Activated T-helper 17 cell treated with anti-CD3 and anti-CD28 coated beads, Interleukin-2, amount 50 U/mL, for 72 hours (primary cell): ENCODE data around the gene IGFBP5. TPM values are rescaled to one million over a fixed set of nuclear protein-coding genes. Genes with fewer than 3 reads are reported as not detected.

Source experiments
- ATAC-seq: fragments of 150-1000 bp; cut with Tn5 transposase; replicated peaks from 2 replicates; pipeline ENCODE4 v1.10.0; 2021; ENCODE audit warnings: mild to moderate bottlenecking, moderate library complexity
- H3K27ac Mint-ChIP-seq: one replicate; pipeline ENCODE4 v1.8.0; 2022; ENCODE audit warnings: mixed read lengths
- H3K27me3 Mint-ChIP-seq: one replicate; pipeline ENCODE4 v1.8.0; 2022; ENCODE audit warnings: mixed read lengths
- H3K36me3 Mint-ChIP-seq: one replicate; pipeline ENCODE4 v1.8.0; 2022; ENCODE audit warnings: low read depth, mild to moderate bottlenecking, mixed read lengths
- H3K4me1 Mint-ChIP-seq: one replicate; pipeline ENCODE4 v1.8.0; 2022; ENCODE audit warnings: mixed read lengths
- H3K4me3 Mint-ChIP-seq: one replicate; pipeline ENCODE4 v1.8.0; 2022; ENCODE audit warnings: mild to moderate bottlenecking, mixed read lengths
- H3K9me3 Mint-ChIP-seq: one replicate; pipeline ENCODE4 v1.8.0; 2022; ENCODE audit warnings: mixed read lengths
- total RNA-seq, 2 donors: library from RNA; stranded (reverse); gene quantifications; one replicate each; pipeline ENCODE4 v1.2.3, GENCODE V29; 2022

Gene IGFBP5
- total RNA-seq, 2 donors from 2014 or later: not detected

DNA sequence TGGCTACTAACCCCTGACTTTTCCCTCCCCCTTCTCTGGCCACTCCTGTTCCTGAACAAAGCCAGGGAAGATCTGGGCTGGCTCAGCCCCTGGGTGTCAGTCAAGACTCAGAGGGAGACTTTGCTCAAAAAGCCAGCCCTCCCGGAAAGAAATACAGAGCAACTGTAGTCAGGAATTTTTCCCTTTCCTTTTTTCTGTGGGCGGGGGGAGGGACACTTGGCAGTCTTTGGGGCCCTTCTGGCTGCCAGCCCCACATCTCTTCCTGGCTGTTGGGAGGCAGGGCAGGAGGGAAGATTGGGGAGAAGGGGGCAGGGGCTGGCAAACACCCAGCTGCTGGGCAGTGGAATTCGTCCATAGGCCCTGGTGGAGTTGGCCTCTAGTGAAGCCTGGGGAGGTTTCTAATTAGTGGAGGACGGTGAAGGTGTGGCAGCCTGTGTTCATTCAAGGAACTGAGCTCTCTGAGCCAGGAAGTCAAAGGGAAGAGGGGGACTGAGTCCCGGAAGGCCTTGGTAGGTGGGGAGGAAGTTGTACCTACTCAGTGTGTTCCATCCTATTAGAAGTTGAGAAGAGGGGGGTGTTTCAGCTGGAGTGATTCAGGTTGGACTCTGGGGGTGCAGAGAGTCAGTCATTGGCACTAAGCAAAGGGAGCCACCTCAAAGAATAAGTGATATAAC is 51.2 kb downstream of the IGFBP5 start:
- Mint-ChIP-seq H3K27ac (no peak overlapping the region), H3K4me1 (no peaks in the 10 kb centered on the region), H3K4me3 (no peak overlapping the region), H3K9me3 (no peaks in the 10 kb centered on the region), H3K27me3 (peaks cover 7% of the 10 kb centered on the region), H3K36me3 (no peaks in the 10 kb centered on the region)
- ATAC-seq: no peak

DNA sequence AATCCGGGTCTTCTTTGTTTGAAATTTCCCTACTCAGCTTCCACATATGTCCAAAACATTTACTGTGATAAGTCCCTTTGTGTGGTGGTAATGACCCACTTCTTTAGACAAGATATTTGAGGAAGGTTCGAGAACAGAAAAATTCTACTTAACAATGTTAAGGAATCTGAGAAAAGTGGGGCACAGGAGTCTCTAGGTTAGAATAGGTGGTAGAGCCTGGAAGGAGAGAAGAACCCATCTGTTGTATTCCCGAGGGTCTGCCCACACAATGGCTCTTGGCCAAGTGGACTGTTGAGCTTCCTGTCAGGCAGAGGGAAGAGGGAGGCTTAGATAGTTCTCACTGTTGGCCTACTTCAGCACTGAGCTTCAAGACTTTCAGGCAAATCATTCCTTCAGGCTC is 57.9 kb downstream of the IGFBP5 start:
- H3K36me3 Mint-ChIP-seq: no peaks in the 10 kb centered on the region
- no peak for ATAC-seq
- H3K4me3 Mint-ChIP-seq: no peak overlapping the region
- no peaks in the 10 kb centered on the region for H3K9me3 Mint-ChIP-seq
- H3K27ac Mint-ChIP-seq: no peak overlapping the region
- peaks cover 45% of the 10 kb centered on the region for H3K27me3 Mint-ChIP-seq
- peaks cover 5% of the 10 kb centered on the region for H3K4me1 Mint-ChIP-seq

DNA sequence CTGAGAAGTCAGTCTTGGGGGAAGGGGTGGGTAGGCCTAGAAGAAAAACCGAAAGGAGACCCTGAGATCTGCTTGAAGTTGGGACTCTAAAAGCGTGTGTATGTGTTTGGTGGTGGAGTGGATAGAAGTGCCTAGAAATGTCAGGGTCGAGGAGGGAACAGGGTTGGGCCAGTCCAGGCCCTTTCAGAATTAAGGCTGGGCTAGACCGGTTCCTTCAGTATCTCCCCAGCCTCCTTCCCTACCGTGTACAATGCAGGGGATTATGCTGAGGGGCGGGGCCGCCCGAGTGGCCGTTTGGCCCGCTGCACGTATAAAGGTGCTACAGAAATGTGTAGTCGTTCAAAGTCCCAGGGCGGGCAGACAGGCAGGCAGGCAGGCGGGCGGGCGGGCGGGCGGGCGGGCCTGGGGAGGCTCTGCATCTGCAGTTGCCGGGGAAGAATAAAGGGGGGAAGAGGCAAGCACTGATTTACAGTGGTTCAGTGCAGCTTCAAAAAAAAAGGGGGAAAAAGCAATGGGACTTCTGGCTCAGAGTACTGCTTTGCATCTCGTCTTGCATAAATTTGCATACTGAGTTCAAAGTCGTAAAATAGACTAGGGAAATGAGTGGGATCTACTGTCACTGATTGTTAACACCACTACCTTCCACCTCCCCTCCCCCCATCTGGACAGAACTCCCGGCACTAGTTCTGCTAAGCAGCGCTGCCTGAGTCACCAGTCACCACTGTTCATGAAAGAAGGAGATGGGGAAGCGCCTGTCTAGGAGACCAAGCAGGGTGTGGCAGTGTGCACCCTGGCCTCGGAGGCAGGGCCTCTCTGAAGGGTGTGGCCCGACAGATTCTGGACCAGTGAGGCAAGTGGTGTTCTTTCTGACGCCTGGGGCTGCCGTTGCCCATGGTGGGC is 58.5 kb downstream of the IGFBP5 start:
- no peak for ATAC-seq
- peaks cover 5% of the 10 kb centered on the region for H3K4me1 Mint-ChIP-seq
- H3K27ac Mint-ChIP-seq: no peak overlapping the region
- H3K27me3 Mint-ChIP-seq: peaks cover 50% of the 10 kb centered on the region
- H3K36me3 Mint-ChIP-seq: no peaks in the 10 kb centered on the region
- H3K9me3 Mint-ChIP-seq: no peaks in the 10 kb centered on the region
- no peak overlapping the region for H3K4me3 Mint-ChIP-seq

DNA sequence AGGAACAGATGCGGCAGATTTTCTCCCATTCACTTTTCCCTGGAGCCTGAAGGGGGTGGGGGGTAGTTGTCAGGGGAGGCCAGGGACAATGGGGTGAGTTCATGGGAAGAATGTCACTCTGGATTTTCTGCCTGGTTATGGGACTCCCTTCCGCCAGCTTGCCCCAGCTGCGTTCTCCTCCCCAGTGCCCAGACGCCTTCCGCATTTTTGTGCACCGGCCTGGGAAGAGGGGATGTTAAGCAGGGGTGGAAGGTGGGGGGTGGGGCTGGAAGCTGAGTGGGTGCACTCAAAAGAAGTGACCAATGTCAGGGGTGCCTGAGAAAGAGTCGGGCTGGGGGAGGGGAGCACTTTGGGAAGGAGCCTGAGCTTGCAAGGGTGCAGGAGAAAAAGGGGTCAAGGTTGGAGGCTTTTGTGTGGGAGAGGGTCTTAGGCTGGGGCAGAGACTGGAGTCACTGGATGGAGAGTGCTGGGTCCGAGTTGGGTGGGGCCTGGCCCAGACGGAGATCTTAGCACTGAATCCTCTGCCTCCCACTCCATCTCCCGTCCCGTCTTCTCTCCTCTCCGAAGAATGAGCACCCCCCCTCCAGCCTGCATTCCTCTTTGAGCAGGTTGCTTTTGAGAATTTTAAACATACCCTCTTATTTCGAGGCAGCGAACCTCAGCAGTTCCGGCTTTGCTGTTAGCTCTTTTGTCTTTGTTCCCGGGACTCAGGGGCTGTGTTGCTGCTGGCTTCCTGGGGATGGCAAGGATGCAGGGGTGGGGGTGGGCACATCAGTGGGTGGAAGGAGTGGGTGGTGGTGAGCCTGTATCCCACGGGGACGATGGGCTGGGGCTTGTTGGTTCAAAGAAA is 59.4 kb downstream of the IGFBP5 start:
- H3K27ac Mint-ChIP-seq: no peak overlapping the region
- H3K27me3 Mint-ChIP-seq: peaks cover 52% of the 10 kb centered on the region
- H3K4me1 Mint-ChIP-seq: peaks cover 5% of the 10 kb centered on the region
- H3K36me3 Mint-ChIP-seq: no peaks in the 10 kb centered on the region
- ATAC-seq: no peak
- H3K4me3 Mint-ChIP-seq: no peak overlapping the region
- H3K9me3 Mint-ChIP-seq: no peaks in the 10 kb centered on the region

DNA sequence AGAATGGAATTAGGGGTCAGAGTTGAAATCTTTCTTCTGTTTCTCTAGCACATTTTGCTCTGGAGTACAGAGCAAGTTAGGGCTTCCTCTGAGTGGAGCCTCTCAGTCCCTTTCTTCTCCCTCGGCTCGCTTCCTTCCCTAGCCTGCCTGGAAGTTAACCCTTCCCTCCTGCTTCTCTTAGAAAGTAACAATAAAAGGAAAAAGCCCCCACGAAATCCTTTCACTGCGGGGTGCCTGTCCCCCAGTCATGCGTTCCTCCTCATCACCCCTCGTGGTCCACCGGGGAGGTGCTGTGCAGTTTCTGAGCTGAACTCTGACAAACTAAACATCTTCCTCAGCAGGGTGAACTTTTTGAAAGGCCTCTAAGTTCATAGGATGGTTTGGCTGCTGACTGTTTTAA is 60.2 kb downstream of the IGFBP5 start:
- Mint-ChIP-seq H3K36me3 (no peaks in the 10 kb centered on the region), H3K27ac (no peak overlapping the region), H3K27me3 (peaks cover 55% of the 10 kb centered on the region), H3K4me1 (peaks cover 5% of the 10 kb centered on the region), H3K4me3 (no peak overlapping the region), H3K9me3 (no peaks in the 10 kb centered on the region)
- ATAC-seq: no peak

DNA sequence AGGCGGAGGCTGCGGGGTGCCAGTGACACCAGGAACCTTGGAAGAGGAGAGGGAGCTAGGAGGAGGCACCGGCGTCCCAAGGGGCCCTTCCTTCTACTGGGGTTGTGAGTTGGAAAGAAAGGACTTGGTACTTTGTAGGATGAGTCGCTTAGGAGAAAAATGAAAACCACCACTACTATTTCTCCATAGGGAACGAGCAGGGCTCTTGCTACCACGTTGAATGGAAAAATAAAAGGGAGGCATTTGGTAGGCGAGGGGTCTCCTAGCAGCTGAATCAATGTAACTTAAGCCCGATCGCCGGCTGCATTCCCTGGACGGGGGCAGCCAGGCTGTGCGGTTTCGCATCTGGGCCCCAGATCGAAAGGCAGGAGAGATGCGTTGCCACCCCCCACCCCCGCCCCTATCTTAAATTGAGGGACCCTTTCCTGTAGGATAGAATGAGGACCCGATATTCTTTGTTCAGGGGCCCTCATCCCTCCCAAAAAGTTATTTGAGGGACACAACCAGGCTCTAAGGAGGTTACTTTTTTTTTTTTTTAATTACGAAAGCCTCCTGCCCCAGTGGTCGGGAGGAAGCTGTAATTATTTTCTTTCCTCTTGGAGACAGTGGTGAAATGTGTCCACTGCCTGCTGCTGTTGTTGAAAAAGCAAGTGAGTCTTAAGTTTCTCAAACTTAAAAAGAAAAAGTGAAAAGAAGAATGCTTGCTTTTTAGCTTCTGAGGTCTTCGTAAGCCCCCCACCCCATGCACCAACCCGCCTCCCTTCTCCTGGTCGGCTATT is 60.8 kb downstream of the IGFBP5 start:
- H3K4me3 Mint-ChIP-seq: peak overlapping the region; percentile 48
- no peak overlapping the region for H3K27ac Mint-ChIP-seq
- ATAC-seq: no peak
- no peaks in the 10 kb centered on the region for H3K9me3 Mint-ChIP-seq
- no peaks in the 10 kb centered on the region for H3K36me3 Mint-ChIP-seq
- H3K27me3 Mint-ChIP-seq: peaks cover 58% of the 10 kb centered on the region
- H3K4me1 Mint-ChIP-seq: peaks cover 5% of the 10 kb centered on the region

DNA sequence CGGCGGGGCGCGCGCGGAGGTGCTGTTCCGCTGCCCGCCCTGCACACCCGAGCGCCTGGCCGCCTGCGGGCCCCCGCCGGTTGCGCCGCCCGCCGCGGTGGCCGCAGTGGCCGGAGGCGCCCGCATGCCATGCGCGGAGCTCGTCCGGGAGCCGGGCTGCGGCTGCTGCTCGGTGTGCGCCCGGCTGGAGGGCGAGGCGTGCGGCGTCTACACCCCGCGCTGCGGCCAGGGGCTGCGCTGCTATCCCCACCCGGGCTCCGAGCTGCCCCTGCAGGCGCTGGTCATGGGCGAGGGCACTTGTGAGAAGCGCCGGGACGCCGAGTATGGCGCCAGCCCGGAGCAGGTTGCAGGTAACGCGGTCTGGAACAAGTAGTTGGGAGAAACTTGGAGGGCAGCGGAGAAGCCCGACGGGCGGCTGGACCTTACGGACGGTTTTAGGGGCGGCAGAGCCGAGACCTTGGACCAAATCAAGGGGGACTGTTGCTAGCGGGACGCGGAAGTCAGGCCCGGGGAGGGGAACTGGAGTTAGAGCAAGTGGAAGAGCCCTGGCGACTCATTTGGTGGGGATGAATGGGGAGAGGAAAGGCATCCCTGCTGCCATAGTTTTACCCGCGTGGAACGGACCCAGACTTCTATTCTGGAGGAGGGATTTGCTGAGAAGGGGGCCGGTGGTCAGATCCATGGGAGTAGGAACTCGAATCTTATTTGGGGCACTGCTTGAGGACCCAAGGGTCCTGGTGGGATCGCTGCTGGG is 61.6 kb downstream of the IGFBP5 start:
- Mint-ChIP-seq H3K27ac (no peak overlapping the region), H3K36me3 (no peaks in the 10 kb centered on the region), H3K4me3 (peak overlapping the region; percentile 48), H3K4me1 (peaks cover 5% of the 10 kb centered on the region), H3K27me3 (peaks cover 60% of the 10 kb centered on the region), H3K9me3 (no peaks in the 10 kb centered on the region)
- ATAC-seq: no peak

DNA sequence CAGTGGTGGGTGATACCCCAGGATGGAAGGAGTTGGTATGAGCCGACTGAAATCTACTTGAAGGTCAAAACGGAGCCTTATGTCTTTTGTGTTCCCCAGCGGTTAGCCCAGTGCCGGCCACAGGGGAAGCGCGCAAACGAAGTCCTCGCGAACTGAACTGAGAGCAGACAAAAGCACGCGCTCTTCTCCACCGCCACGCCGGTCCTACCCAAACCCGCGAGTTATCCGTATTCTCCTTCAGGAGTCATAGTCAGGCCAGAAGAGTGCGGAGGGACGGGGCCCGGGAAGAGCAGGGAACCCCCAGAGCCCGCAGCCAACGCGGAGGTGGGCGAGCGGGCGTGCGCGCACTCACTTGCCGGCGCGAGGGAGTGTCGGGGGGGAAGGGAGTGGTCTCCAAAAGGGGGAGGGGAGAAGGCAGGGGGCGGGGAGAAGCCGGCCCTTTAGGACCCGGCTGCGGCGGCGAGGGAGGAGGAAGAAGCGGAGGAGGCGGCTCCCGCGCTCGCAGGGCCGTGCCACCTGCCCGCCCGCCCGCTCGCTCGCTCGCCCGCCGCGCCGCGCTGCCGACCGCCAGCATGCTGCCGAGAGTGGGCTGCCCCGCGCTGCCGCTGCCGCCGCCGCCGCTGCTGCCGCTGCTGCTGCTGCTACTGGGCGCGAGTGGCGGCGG is 62.3 kb downstream of the IGFBP5 start, which contains the start of gene IGFBP2:
TSS of gene IGFBP2 (plus strand) at position 469 of the 664 bp plus-strand sequence. CDS start at position 573, 104 bp downstream.
- ATAC-seq: no peak
- Mint-ChIP-seq H3K27ac (no peak within 1 kb of the TSS), H3K27me3 (peaks cover 60% of the 10 kb centered on the region), H3K4me3 (peak within 1 kb of the TSS; percentile 60), H3K36me3 (no peaks in the 10 kb centered on the region), H3K4me1 (peaks cover 5% of the 10 kb centered on the region), H3K9me3 (no peaks in the 10 kb centered on the region)

DNA sequence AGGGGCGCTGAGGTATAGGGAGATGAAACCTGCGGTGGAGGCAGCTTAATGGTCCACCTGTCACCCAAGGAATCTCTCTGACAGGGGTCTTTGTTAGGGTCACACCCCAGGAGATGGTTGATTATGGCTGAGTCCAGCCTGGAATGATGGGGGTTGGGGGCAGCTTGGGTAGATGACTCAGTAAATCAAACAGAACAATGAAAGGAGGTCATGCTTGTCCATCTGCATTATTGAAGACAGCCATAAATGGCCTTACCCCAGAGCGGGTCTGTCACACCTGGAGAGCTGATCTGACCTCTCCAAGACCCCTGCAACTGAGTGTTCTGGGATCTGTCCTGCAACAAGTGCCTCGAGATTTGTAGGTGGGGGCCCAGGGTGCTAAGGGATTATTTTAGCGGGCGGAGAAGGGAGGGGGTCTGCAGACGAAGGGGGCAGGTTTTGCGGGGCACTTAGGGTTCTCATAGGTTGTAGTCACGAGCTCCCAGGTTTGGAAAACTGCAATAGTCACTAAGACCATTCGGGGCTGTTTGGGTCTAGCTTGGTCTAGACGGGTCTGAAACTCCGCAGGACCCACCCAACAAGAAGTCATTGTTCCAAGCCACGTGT is 62.9 kb downstream of the IGFBP5 start:
- ATAC-seq: no peak
- Mint-ChIP-seq H3K9me3 (no peaks in the 10 kb centered on the region), H3K36me3 (no peaks in the 10 kb centered on the region), H3K4me3 (peak overlapping the region; percentile 60), H3K27me3 (peaks cover 57% of the 10 kb centered on the region), H3K27ac (no peak overlapping the region), H3K4me1 (peaks cover 5% of the 10 kb centered on the region)

DNA sequence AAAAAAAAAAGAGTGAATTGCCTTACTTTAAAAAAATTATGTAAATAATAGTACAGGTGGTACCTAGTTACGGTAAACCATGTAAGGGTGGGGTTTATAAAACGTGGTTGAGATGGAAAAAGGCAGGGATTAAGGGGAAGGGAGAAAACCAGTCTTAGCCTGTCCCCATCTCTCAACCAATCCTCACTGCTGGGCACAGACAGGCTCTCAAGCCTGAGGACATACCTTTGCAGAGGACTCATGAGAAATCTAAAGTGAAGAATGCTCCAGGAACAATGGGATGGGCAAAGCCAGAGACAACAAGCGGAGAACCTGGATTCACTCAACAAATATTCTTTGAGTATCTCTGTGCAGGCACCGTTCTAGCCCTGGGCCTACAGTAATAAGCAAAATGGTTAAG is 65.6 kb downstream of the IGFBP5 start:
- Mint-ChIP-seq H3K36me3 (no peaks in the 10 kb centered on the region), H3K4me1 (peaks cover 5% of the 10 kb centered on the region), H3K27me3 (peaks cover 33% of the 10 kb centered on the region), H3K4me3 (no peak overlapping the region), H3K27ac (no peak overlapping the region), H3K9me3 (no peaks in the 10 kb centered on the region)
- no peak for ATAC-seq

DNA sequence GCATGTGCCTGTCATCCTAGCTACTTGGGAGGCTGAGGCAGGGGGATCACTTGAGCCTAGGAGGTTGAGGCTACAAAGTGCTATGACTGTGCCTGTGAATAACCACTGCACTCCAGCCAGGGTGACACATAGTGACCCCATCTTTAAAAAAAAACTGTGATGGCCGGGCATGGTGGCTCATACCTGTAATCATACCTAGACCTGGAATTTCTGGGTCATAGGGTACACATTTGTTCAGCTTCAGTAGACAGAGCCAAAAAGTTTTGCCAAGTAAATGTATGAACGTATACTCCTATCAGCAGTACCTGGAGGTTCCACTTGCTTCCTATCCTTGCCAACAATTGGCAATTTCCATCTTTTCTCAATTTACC is 68.5 kb downstream of the IGFBP5 start:
- Mint-ChIP-seq H3K27me3 (peaks cover 14% of the 10 kb centered on the region), H3K4me3 (no peak overlapping the region), H3K9me3 (no peaks in the 10 kb centered on the region), H3K36me3 (no peaks in the 10 kb centered on the region), H3K27ac (no peak overlapping the region), H3K4me1 (no peaks in the 10 kb centered on the region)
- no peak for ATAC-seq

DNA sequence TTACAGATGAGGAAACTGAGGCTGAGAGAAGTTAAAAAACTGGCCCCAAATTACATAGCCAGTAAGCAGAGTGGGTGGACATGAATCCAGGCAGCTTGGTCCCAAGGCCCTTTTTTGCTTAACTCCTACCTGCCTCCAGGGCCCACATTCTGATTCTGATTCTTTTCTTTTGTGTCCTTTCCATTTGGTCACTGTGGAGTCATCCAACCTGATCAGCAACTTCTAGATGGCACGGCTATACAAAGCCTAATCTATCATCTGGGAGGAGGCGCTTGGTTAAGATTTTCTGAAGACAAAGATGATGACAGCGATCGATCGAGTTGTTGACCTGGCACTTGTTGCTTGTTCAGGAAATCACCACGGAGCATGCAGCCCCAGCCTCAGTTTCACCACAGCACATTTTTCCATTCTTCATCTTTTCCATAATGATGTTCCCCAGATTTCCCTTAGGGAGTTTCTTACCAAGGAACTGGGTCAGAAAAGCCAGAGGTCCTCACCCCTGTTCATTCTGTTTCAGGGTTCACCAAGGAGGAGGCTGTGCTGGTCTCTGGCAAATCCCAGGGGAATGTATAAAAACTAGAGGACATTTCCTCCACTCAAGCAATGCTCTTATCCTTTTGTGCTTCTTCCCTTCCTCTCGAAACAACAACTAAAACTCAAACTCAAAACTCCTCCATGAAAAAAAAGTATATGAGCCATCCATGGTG is 69.0 kb downstream of the IGFBP5 start:
- H3K4me3 Mint-ChIP-seq: no peak overlapping the region
- no peaks in the 10 kb centered on the region for H3K4me1 Mint-ChIP-seq
- ATAC-seq: no peak

More for the DNA sequence above, 69.0 kb downstream of the IGFBP5 start:
- Mint-ChIP-seq H3K27me3 (peaks cover 11% of the 10 kb centered on the region), H3K27ac (no peak overlapping the region), H3K36me3 (no peaks in the 10 kb centered on the region), H3K9me3 (no peaks in the 10 kb centered on the region)
